ENCODE results near the gene MS4A6E.

- TF ChIP-seq CTCF (IDR thresholded peaks at IDR 0.05) (no peak), POLR2A (IDR thresholded peaks at IDR 0.05) (no peak)
Observed at GRCh38 chr11:60332846-60333245, 5.8 kb downstream of the MS4A6E start.
